ACC112 (cell line): ENCODE data around the gene ELAC2.
A peak's percentile ranks its signal among the peaks of the same experiment; 100 is the strongest.

ENCODE experiments used
- H2AFZ ChIP-seq: fragments of 200-600 bp; sonication (generic); one replicate; pipeline ENCODE4 v1.6.0; 2017; ENCODE audit warnings: antibody characterized with exemption, low read length; ENCODE audit not compliant: unreplicated experiment
- H3K27ac ChIP-seq: fragments of 200-600 bp; sonication (generic); 2 replicates; pipeline ENCODE4 v1.5.1; 2014; ENCODE audit warnings: low read depth, mild to moderate bottlenecking, antibody characterized with exemption, low read length, moderate library complexity
- H3K27me3 ChIP-seq: fragments of 200-600 bp; sonication (generic); 2 replicates; pipeline ENCODE4 v1.6.1; 2014; ENCODE audit warnings: mild to moderate bottlenecking, antibody characterized with exemption, low read length, moderate library complexity, mixed read lengths; ENCODE audit not compliant: insufficient read depth
- H3K36me3 ChIP-seq: fragments of 200-600 bp; sonication (generic); 2 replicates; pipeline ENCODE4 v1.6.1; 2016; ENCODE audit warnings: mild to moderate bottlenecking, antibody characterized with exemption, low read length, moderate library complexity, mixed read lengths; ENCODE audit not compliant: insufficient read depth
- H3K4me1 ChIP-seq: fragments of 200-600 bp; sonication (generic); one replicate; pipeline ENCODE4 v1.6.1; 2016; ENCODE audit warnings: low read length, mixed read lengths; ENCODE audit not compliant: insufficient read depth, unreplicated experiment, control insufficient read depth
- H3K4me3 ChIP-seq: fragments of 200-600 bp; sonication (generic); 2 replicates; pipeline ENCODE4 v1.5.1; 2014; ENCODE audit warnings: mild to moderate bottlenecking, low read depth, low read length
- H3K79me2 ChIP-seq: fragments of 200-600 bp; sonication (generic); one replicate; pipeline ENCODE4 v1.6.0; 2016; ENCODE audit warnings: low read length; ENCODE audit not compliant: control insufficient read depth, unreplicated experiment, insufficient read depth

The ELAC2 gene

GRCh38 chr17:13036751-13037150, 18.9 kb upstream of the ELAC2 start:
- Histone ChIP-seq H3K27ac (no peak overlapping the region), H3K79me2 (no peaks in the 10 kb centered on the region), H3K4me1 (no peaks in the 10 kb centered on the region), H3K27me3 (peaks cover 21% of the 10 kb centered on the region; the same call in 1 of the 2 replicates), H2AFZ (no peak overlapping the region), H3K36me3 (no peaks in the 10 kb centered on the region), H3K4me3 (no peak overlapping the region)

- no peak overlapping the region for H3K4me3 ChIP-seq
- no peaks in the 10 kb centered on the region for H3K4me1 ChIP-seq
- H3K79me2 ChIP-seq, result no peaks in the 10 kb centered on the region
- H3K27me3 ChIP-seq, result peaks cover 10% of the 10 kb centered on the region; the same call in 1 of the 2 replicates
- H3K27ac ChIP-seq, result no peak overlapping the region
- no peaks in the 10 kb centered on the region for H3K36me3 ChIP-seq
- H2AFZ ChIP-seq, result no peak overlapping the region
Measured at GRCh38 chr17:13035420-13035819, 17.6 kb upstream of the ELAC2 start.

- Histone ChIP-seq H3K27me3 (0 out of 2 replicates have a peak, but pooled peaks cover 1% of the 10 kb centered on the region), H3K79me2 (no peaks in the 10 kb centered on the region), H3K4me3 (no peak overlapping the region), H3K27ac (no peak overlapping the region), H2AFZ (peak overlapping the region; percentile 47), H3K4me1 (no peaks in the 10 kb centered on the region), H3K36me3 (no peaks in the 10 kb centered on the region)
Measured at GRCh38 chr17:13031718-13032350, 14.0 kb upstream of the ELAC2 start.

- 0 out of 2 replicates have a peak, but pooled peaks cover 6% of the 10 kb centered on the region for H3K27me3 ChIP-seq
- H3K27ac ChIP-seq, result no peak overlapping the region
- H3K79me2 ChIP-seq, result no peaks in the 10 kb centered on the region
- H3K36me3 ChIP-seq, result no peaks in the 10 kb centered on the region
- no peak overlapping the region for H3K4me3 ChIP-seq
- H3K4me1 ChIP-seq, result no peaks in the 10 kb centered on the region
- peak overlapping the region; percentile 59 for H2AFZ ChIP-seq
Measured at GRCh38 chr17:13030459-13031300, 12.9 kb upstream of the ELAC2 start.

- H3K27me3 ChIP-seq, result 0 out of 2 replicates have a peak, but pooled peaks cover 6% of the 10 kb centered on the region
- no peak overlapping the region for H3K4me3 ChIP-seq
- H3K27ac ChIP-seq, result no peak overlapping the region
- no peaks in the 10 kb centered on the region for H3K4me1 ChIP-seq
- no peak overlapping the region for H2AFZ ChIP-seq
- H3K79me2 ChIP-seq, result no peaks in the 10 kb centered on the region
- no peaks in the 10 kb centered on the region for H3K36me3 ChIP-seq
Measured at GRCh38 chr17:13030056-13030455, 12.2 kb upstream of the ELAC2 start.

- Histone ChIP-seq H3K79me2 (no peaks in the 10 kb centered on the region), H3K27ac (no peak overlapping the region), H3K27me3 (0 out of 2 replicates have a peak, but pooled peaks cover 6% of the 10 kb centered on the region), H3K4me3 (no peak overlapping the region), H2AFZ (no peak overlapping the region), H3K36me3 (no peaks in the 10 kb centered on the region), H3K4me1 (no peaks in the 10 kb centered on the region)
Measured at GRCh38 chr17:13029340-13029739, 11.5 kb upstream of the ELAC2 start.

- Histone ChIP-seq H3K27me3 (0 out of 2 replicates have a peak, but pooled peaks cover 6% of the 10 kb centered on the region), H3K27ac (no peak overlapping the region)
Measured at GRCh38 chr17:13027246-13027645, 9.4 kb upstream of the ELAC2 start.

GRCh38 chr17:13025687-13026086, 7.9 kb upstream of the ELAC2 start:
- H3K27ac ChIP-seq, result no peak overlapping the region
- no peaks in the 10 kb centered on the region for H3K36me3 ChIP-seq
- H3K79me2 ChIP-seq, result no peaks in the 10 kb centered on the region
- H3K27me3 ChIP-seq, result 0 out of 2 replicates have a peak, but pooled peaks cover 6% of the 10 kb centered on the region
- H3K4me1 ChIP-seq, result no peaks in the 10 kb centered on the region
- no peak overlapping the region for H3K4me3 ChIP-seq
- no peak overlapping the region for H2AFZ ChIP-seq

More at GRCh38 chr17:13027246-13027645, 9.4 kb upstream of the ELAC2 start:
- no peaks in the 10 kb centered on the region for H3K79me2 ChIP-seq
- H2AFZ ChIP-seq, result no peak overlapping the region
- H3K4me1 ChIP-seq, result no peaks in the 10 kb centered on the region
- H3K4me3 ChIP-seq, result no peak overlapping the region
- no peaks in the 10 kb centered on the region for H3K36me3 ChIP-seq

- Histone ChIP-seq H3K4me1 (no peaks in the 10 kb centered on the region), H3K79me2 (no peaks in the 10 kb centered on the region), H2AFZ (no peak overlapping the region), H3K36me3 (no peaks in the 10 kb centered on the region), H3K27ac (no peak overlapping the region), H3K27me3 (0 out of 2 replicates have a peak, but pooled peaks cover 6% of the 10 kb centered on the region), H3K4me3 (no peak overlapping the region)
Measured at GRCh38 chr17:13025258-13025627, 7.4 kb upstream of the ELAC2 start.

GRCh38 chr17:13024526-13025257, 6.9 kb upstream of the ELAC2 start:
- Histone ChIP-seq H3K79me2 (no peaks in the 10 kb centered on the region), H3K4me1 (no peaks in the 10 kb centered on the region), H3K4me3 (no peak overlapping the region), H2AFZ (no peak overlapping the region), H3K27me3 (0 out of 2 replicates have a peak, but pooled peaks cover 6% of the 10 kb centered on the region), H3K27ac (no peak overlapping the region), H3K36me3 (no peaks in the 10 kb centered on the region)
